SK-N-SH (cell line): ENCODE measurements around the gene SEH1L. TPM values are rescaled to one million over a fixed set of nuclear protein-coding genes. Genes with fewer than 3 reads are reported as not detected.

Experiments used
- CHD2 ChIP-seq: fragments of 150-350 bp; IDR thresholded peaks from 2 replicates; pipeline ENCODE4 v1.6.1; 2018; ENCODE audit warnings: low read length; ENCODE audit not compliant: partially characterized antibody
- ELF1 ChIP-seq: IDR thresholded peaks from 2 replicates; pipeline ENCODE4 v1.4.0; 2012
- EZH2phosphoT487 ChIP-seq: fragments of 200-600 bp; sonication (generic); IDR thresholded peaks from 2 replicates; pipeline ENCODE4 v1.6.1; 2017; ENCODE audit warnings: low read depth, mixed run types, mild to moderate bottlenecking, antibody characterized with exemption, moderate library complexity, borderline replicate concordance
- FOSL2 ChIP-seq: IDR thresholded peaks from 2 replicates; pipeline ENCODE4 v1.4.0; 2012; ENCODE audit warnings: low read depth, mild to moderate bottlenecking, moderate library complexity, borderline replicate concordance
- FOXJ3 ChIP-seq: sonication (generic); formaldehyde crosslinking; IDR thresholded peaks from 2 replicates; pipeline ENCODE4 v1.5.1; 2020; ENCODE audit warnings: mild to moderate bottlenecking, missing genetic modification reagents
- FOXM1 ChIP-seq: IDR thresholded peaks from 2 replicates; pipeline ENCODE4 v1.4.0; 2012; ENCODE audit warnings: low read depth, mild to moderate bottlenecking
- GABPA ChIP-seq: IDR thresholded peaks from 2 replicates; pipeline ENCODE4 v1.4.0; 2012; ENCODE audit warnings: low read depth, mild to moderate bottlenecking
- GATA2 ChIP-seq: sonication (generic); formaldehyde crosslinking; IDR thresholded peaks from 2 replicates; pipeline ENCODE4 v1.5.0; 2020; ENCODE audit warnings: mild to moderate bottlenecking, missing genetic modification reagents
- JUND ChIP-seq: IDR thresholded peaks from 2 replicates; pipeline ENCODE4 v1.4.0; 2012
- MAX ChIP-seq: IDR thresholded peaks from 2 replicates; pipeline ENCODE4 v1.4.0; 2012; ENCODE audit warnings: low read depth
- MEF2A ChIP-seq: IDR thresholded peaks from 2 replicates; pipeline ENCODE4 v1.4.0; 2012; ENCODE audit warnings: low read depth, borderline replicate concordance
- NFIC ChIP-seq: IDR thresholded peaks from 2 replicates; pipeline ENCODE4 v1.4.0; 2012; ENCODE audit warnings: borderline replicate concordance
- NRF1 ChIP-seq: IDR thresholded peaks from 2 replicates; pipeline ENCODE4 v1.6.1; 2012; ENCODE audit warnings: low read depth, mild to moderate bottlenecking, low read length
- RAD21 ChIP-seq: IDR thresholded peaks from 2 replicates; pipeline ENCODE4 v1.6.1; 2012; ENCODE audit warnings: mild to moderate bottlenecking, low read length
- RCOR1 ChIP-seq: fragments of 150-350 bp; IDR thresholded peaks from 2 replicates; pipeline ENCODE4 v1.6.1; 2017; ENCODE audit warnings: antibody characterized with exemption, low read length
- RFX5 ChIP-seq: IDR thresholded peaks from 2 replicates; pipeline ENCODE4 v1.6.1; 2012; ENCODE audit warnings: mild to moderate bottlenecking, improper control_type of control experiment, low read length
- RXRA ChIP-seq: IDR thresholded peaks from 2 replicates; pipeline ENCODE4 v1.4.0; 2012; ENCODE audit warnings: low read depth, mild to moderate bottlenecking, borderline replicate concordance
- TAF1 ChIP-seq: IDR thresholded peaks from 2 replicates; pipeline ENCODE4 v1.6.1; 2012; ENCODE audit warnings: low read depth, mild to moderate bottlenecking, low read length, moderate library complexity, borderline replicate concordance
- TEAD4 ChIP-seq: IDR thresholded peaks from 2 replicates; pipeline ENCODE4 v1.4.0; 2012; ENCODE audit warnings: mild to moderate bottlenecking, borderline replicate concordance; ENCODE audit not compliant: insufficient read depth
- USF1 ChIP-seq: IDR thresholded peaks from 2 replicates; pipeline ENCODE4 v1.4.0; 2012; ENCODE audit warnings: low read depth, borderline replicate concordance
- USF2 ChIP-seq: fragments of 150-350 bp; IDR thresholded peaks from 2 replicates; pipeline ENCODE4 v1.6.1; 2017; ENCODE audit warnings: antibody characterized with exemption, low read length, low read depth, borderline replicate concordance
- polyA plus RNA-seq, 3 experiments: library from polyadenylated mRNA; depleted of rRNA; stranded (reverse); fragments of >200 nt; gene quantifications; 2 replicates each; pipeline ENCODE4 v1.2.3, GENCODE V29; 2012
- TF ChIP-seq, protein P1 (sequence below): fragments of 150-350 bp; IDR thresholded peaks from 2 replicates; pipeline ENCODE4 v1.6.1; 2016; ENCODE audit warnings: mild to moderate bottlenecking, low read depth, low read length
- TF ChIP-seq, protein P2 (sequence below): IDR thresholded peaks from 2 replicates; pipeline ENCODE4 v1.4.0; 2012; ENCODE audit warnings: low read depth, borderline replicate concordance

SEH1L gene
- polyA plus RNA-seq, 1 of the 3 experiments (the other 2 are of a cell fraction): 29.8 TPM

- TF ChIP-seq, protein P1, sequence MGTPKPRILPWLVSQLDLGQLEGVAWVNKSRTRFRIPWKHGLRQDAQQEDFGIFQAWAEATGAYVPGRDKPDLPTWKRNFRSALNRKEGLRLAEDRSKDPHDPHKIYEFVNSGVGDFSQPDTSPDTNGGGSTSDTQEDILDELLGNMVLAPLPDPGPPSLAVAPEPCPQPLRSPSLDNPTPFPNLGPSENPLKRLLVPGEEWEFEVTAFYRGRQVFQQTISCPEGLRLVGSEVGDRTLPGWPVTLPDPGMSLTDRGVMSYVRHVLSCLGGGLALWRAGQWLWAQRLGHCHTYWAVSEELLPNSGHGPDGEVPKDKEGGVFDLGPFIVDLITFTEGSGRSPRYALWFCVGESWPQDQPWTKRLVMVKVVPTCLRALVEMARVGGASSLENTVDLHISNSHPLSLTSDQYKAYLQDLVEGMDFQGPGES: peak; percentile 57
- peak; percentile 50; the same call in 1 of the 2 replicates for TF ChIP-seq FOXJ3
- peak; percentile 98 for TF ChIP-seq FOXM1
- TF ChIP-seq USF1: peak; percentile 58
- peak; percentile 66 for TF ChIP-seq GABPA
- no peak for TF ChIP-seq MEF2A
- peak; percentile 73 for TF ChIP-seq CHD2
- peak; percentile 75 for TF ChIP-seq NRF1
- TF ChIP-seq, protein P2, sequence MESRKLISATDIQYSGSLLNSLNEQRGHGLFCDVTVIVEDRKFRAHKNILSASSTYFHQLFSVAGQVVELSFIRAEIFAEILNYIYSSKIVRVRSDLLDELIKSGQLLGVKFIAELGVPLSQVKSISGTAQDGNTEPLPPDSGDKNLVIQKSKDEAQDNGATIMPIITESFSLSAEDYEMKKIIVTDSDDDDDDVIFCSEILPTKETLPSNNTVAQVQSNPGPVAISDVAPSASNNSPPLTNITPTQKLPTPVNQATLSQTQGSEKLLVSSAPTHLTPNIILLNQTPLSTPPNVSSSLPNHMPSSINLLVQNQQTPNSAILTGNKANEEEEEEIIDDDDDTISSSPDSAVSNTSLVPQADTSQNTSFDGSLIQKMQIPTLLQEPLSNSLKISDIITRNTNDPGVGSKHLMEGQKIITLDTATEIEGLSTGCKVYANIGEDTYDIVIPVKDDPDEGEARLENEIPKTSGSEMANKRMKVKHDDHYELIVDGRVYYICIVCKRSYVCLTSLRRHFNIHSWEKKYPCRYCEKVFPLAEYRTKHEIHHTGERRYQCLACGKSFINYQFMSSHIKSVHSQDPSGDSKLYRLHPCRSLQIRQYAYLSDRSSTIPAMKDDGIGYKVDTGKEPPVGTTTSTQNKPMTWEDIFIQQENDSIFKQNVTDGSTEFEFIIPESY: no peak
- peak; percentile 48 for TF ChIP-seq TAF1
- TF ChIP-seq NFIC: no peak
- no peak for TF ChIP-seq EZH2phosphoT487
- TF ChIP-seq RXRA: no peak
- no peak for TF ChIP-seq GATA2 (CRISPR knock-in tag)
- peak; percentile 79 for TF ChIP-seq ELF1
- TF ChIP-seq MAX: peak; percentile 60; the same call in 1 of the 2 replicates
- TF ChIP-seq TEAD4: peak; percentile 15; the same call in 1 of the 2 replicates
- no peak for TF ChIP-seq JUND
- TF ChIP-seq USF2: no peak
- no peak for TF ChIP-seq RFX5
- no peak for TF ChIP-seq FOSL2
- no peak for TF ChIP-seq RAD21
- no peak for TF ChIP-seq RCOR1
Measured at GRCh38 chr18:12990967-12991820, 43.4 kb downstream of the SEH1L start, which contains the start of gene CEP192 (continued).
